ENCODE data around the gene RIBC2.
A peak's percentile ranks its signal among the peaks of the same experiment; 100 is the strongest.
"Not testable (repeated sequence)": the region's sequence is repeated elsewhere in the genome, so short reads cannot be mapped to it uniquely, and the experiment has no call there.

Gene RIBC2

GRCh38 chr22:45413368-45414211 is at the start of gene RIBC2, which contains the start of gene SMC1B:
Gene RIBC2 (plus strand): TSS chr22:45413693. CDS start chr22:45413887, 194 bp downstream.
Gene SMC1B (minus strand): TSS chr22:45413599. CDS start chr22:45413567, 32 bp downstream.
- DNase-seq (ENCODE audit: low spot score) = peak; percentile 84

- no peak for DNase-seq (ENCODE audit: low spot score)
Measured at GRCh38 chr22:45366713-45367112, 46.8 kb upstream of the RIBC2 start.

- not testable (repeated sequence) for DNase-seq (ENCODE audit: low spot score)
Measured at GRCh38 chr22:45373592-45373991, 39.9 kb upstream of the RIBC2 start.

GRCh38 chr22:45376009-45376408 is 37.5 kb upstream of the RIBC2 start:
- DNase-seq (ENCODE audit: low spot score) = no peak

- no peak for DNase-seq (ENCODE audit: low spot score)
Measured at GRCh38 chr22:45376703-45377102, 36.8 kb upstream of the RIBC2 start.

GRCh38 chr22:45381348-45381747 is 32.1 kb upstream of the RIBC2 start:
- no peak for DNase-seq (ENCODE audit: low spot score)

- DNase-seq (ENCODE audit: low spot score) = no peak
Measured at GRCh38 chr22:45389546-45389945, 23.9 kb upstream of the RIBC2 start.

- DNase-seq (ENCODE audit: low spot score) = no peak
Measured at GRCh38 chr22:45397806-45398205, 15.7 kb upstream of the RIBC2 start.

- DNase-seq (ENCODE audit: low spot score) = no peak
Measured at GRCh38 chr22:45398214-45398613, 15.3 kb upstream of the RIBC2 start.

- no peak for DNase-seq (ENCODE audit: low spot score)
Measured at GRCh38 chr22:45399712-45400445, 13.6 kb upstream of the RIBC2 start.

- DNase-seq (ENCODE audit: low spot score) = no peak
Measured at GRCh38 chr22:45402466-45402985, 11.0 kb upstream of the RIBC2 start.

GRCh38 chr22:45407793-45408192 is 5.7 kb upstream of the RIBC2 start:
- no peak for DNase-seq (ENCODE audit: low spot score)

GRCh38 chr22:45413013-45413367 is 503 bp upstream of the RIBC2 start:
- DNase-seq (ENCODE audit: low spot score) = no peak

- no peak for DNase-seq (ENCODE audit: low spot score)
Measured at GRCh38 chr22:45418056-45418769, 4.7 kb downstream of the RIBC2 start.

GRCh38 chr22:45418770-45419138 is 5.3 kb downstream of the RIBC2 start:
- no peak for DNase-seq (ENCODE audit: low spot score)

- DNase-seq (ENCODE audit: low spot score) = no peak
Measured at GRCh38 chr22:45420011-45420410, 6.5 kb downstream of the RIBC2 start.

GRCh38 chr22:45420539-45420938 is 7.0 kb downstream of the RIBC2 start:
- DNase-seq (ENCODE audit: low spot score) = no peak

- no peak for DNase-seq (ENCODE audit: low spot score)
Measured at GRCh38 chr22:45421349-45422055, 8.0 kb downstream of the RIBC2 start.

GRCh38 chr22:45422237-45422983 is 8.9 kb downstream of the RIBC2 start:
- no peak for DNase-seq (ENCODE audit: low spot score)

- DNase-seq (ENCODE audit: low spot score) = no peak
Measured at GRCh38 chr22:45423524-45423923, 10.0 kb downstream of the RIBC2 start.

- DNase-seq (ENCODE audit: low spot score) = no peak
Measured at GRCh38 chr22:45424241-45424731, 10.8 kb downstream of the RIBC2 start.

Measured in COLO829 (cell line).